Measurements from ENCODE around the gene GBP7. TPM values are rescaled to one million over a fixed set of nuclear protein-coding genes. Genes with fewer than 3 reads are reported as not detected.
"Not testable (repeated sequence)": the region's sequence is repeated elsewhere in the genome, so short reads cannot be mapped to it uniquely, and the experiment has no call there.

The GBP7 gene
- total RNA-seq, 1 donor from 2014 or later, result not detected

DNA sequence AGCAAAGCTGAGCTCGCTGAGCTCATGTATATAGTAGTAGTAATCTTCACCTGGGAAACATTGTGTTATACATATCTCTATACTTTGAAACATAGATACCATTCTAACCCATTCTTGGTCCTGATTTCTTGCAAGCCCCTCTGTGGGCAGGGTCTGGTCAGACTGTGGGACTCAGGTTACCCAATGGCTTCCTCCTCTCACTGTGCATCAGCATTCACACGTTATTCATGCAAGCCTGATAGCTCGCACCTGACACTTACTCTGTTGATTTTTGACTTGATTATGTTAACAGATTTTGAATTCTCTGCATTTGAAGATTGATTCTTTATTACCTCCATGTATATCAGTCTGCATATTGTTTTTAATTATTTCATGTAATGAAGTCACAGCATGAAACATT, 1.3 kb downstream of the GBP7 start:
- no peak for ATAC-seq
- no peak for DNase-seq
- intact Hi-C loops (cut with micrococcal nuclease), result no loop called here

DNA sequence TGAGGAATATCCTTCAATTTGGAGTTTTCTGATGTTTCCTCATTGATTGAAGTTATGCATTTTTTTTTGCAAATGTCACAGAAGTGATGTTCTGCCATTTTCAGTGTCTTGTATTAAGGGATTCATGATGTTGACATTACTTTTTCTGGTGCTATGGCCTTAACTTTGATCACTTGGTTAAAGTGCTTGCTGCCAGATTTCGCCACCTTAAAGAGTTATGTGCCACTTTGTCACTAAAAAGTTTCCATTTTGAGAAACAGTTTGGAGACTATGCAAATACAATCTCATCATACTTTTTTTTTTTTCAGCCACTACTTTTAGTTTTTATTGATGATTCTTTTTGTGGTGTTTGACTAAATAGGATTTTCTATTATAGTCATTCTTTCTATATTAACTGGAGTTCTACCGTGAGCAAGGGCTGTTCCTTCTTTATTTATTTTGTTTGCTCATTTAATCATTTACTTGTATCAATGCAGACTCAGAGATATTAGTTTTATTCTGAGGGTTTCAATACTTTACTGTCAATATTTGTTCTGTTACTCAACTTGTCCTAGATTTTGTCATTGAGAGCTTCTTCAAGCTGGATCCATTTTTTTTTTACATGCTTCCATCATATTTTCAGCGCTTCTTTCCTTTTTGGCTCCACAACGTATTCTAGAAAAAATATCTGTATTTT, 3.2 kb downstream of the GBP7 start:
- intact Hi-C loops (cut with micrococcal nuclease), result no loop called here
- no peak for DNase-seq
- ATAC-seq, result no peak

DNA sequence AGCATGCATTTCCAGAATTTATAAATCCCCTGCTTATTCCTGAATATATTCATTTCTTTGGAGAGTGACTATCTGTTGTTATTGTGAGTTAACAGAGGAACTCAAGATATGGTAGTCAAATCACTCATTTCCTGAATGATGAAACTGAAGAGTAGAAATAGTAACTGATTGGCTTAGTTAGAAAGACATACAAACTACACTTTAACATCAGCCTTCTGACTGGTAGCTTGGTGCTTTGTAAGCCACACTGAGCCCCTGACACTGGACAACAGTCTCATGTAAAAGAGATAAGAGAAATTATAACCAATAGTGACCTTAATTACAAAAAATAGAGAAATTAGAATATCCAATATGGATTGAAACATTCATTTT, 4.8 kb downstream of the GBP7 start:
- intact Hi-C loops (cut with micrococcal nuclease), result no loop called here
- no peak for ATAC-seq
- DNase-seq, result no peak

DNA sequence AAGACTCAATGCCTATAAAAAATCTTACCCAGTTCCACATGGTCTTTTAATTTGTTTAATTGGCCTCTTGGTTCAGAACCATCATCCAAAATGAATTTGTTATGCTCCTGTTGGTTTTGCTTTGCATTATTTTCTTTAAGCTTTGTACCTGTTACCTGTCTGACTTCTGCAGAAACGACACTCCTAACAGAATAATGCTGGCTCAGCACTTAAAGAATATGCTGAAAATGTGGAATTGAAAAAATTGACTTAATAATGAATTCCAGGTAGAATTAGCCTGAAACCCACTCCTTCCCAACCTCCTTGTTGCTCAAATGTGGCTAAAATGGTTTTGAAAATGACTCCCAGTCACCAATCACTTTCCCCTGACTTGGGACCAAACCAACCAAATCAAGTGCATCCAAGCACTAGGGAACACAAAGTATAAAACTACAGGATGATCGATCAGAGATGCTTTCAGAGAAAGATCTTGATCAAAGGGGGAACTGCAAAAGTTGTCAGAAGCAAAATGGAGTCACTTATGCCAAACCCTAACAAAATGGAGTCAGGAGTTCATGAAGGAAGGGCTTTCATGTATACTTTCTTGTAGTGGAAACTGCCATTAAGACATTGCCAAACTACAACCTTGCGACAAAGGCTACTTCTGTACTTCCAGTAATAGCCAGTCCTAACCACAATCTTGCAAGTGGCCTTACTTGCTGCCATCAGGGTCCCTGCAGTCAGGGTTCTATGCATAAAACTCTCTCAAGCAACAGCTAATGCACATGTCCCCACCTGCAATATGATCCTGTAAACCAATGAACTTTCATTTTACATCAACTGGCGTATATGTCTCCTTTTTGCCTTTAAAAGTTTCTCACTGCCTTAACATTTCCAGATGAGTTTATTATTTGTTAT, 5.4 kb downstream of the GBP7 start:
- DNase-seq, result no peak
- ATAC-seq, result no peak
- intact Hi-C loops (cut with micrococcal nuclease), result no loop called here

DNA sequence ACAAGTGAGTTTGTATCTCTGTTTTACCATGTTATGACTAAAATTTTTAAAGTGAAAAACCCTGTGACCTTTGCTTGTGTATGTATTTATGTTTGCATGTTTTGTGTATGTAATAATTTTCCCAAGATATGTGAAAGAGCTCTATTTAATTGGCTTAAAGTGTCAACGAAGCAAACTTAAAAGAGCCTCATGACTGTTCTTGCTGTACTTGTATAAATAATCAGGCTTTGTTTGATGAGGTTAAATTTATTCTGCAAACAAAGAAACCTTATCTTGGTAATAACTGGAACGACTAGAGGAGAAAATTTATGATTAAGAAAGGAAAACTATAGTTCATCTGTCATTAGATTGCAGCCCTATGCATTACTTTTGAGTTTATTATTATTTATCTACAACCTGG, 6.6 kb downstream of the GBP7 start:
- ATAC-seq, result no peak
- no peak for DNase-seq
- intact Hi-C loops (cut with micrococcal nuclease), result no loop called here

DNA sequence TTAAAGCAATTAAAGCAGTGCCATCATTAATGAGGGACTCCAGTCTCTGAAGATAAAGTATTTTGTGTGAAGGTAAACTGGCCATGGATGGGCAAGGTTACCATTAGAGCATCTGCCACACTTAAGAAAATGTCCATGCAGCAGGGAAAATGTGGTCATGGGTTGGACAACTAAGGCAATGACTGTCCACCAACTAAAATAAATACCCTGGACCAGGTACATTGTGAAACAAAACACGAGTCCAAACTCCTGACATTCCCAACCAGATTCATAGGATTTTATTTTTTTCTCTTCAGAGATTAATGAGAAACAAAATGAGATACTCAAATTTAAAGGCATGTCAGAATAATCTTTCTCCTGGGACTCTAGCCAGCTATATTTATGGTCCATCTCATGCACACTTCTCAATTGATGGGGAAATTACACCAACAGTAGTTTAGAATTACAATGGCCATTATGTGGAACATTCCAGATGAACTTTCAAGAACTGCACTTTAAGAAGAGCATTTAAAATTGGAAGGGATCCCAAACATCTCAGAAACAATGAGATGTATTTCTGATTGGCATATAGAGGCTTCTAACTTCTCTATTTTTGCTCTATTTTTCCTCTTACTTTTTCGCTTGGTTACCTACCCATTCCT, 8.1 kb downstream of the GBP7 start:
- intact Hi-C loops (cut with micrococcal nuclease), result no loop called here
- no peak for ATAC-seq

DNA sequence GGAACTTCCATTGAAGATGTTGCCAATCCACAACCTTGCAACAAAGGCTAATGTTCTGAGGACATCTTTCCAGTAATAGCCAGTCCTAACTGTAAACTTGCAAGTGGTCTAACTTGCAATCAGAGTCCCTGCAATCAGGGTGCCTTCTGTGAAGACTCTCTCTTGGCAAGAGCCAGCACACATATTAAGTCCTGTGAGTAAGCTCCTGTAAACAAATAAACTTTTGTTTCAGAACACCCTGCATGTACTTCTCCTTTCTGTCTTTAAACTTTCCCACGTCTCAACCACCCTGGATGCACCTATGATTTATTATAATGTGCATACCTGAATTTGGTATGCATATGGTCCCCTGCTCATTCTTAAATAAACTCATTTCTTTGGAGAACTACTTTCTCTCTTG, 9.1 kb downstream of the GBP7 start:
- DNase-seq (no peak), ATAC-seq (no peak)
- intact Hi-C loops (cut with micrococcal nuclease), result no loop called here

More for the DNA sequence above, 8.1 kb downstream of the GBP7 start:
- no peak for DNase-seq

DNA sequence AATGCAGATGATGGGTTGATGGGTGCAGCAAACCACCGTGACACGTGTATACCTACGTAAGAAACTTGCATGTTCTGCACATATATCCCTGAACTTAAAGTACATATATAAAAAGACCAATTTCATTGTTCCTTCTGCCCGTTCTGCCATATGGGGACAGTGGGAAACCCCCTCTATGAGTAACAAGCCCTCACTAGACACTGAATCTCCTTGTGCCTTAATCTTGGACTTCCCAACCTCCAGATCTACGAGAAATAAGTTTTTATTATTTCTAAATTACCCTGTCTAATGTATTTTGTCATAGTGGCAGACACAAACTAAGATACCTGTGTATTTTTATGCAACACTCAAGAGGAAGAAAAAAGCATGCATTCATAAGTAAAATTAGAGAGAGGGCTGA, 10.0 kb downstream of the GBP7 start:
- intact Hi-C loops (cut with micrococcal nuclease), result no loop called here
- ATAC-seq (no peak), DNase-seq (no peak)

DNA sequence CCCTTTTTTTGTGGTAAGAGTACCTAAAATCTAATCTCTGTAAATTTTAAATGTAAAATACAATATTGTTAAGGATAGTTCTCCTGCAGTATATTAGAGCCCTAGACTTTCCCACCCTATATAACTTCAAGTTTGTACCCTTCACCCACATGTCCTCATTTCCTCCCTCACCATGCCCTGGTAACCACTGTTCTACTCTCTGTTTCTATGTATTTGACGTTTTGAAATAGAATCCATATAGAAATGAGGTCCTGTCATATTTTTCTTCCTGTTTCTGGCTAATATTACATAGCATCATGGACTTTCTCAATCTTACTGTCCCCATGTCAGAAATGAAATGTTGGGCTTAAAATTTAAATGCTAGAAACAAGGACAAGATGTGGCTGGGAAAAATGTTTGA, 24.8 kb downstream of the GBP7 start:
- DNase-seq, result no peak
- intact Hi-C loops (cut with micrococcal nuclease), result no loop called here

DNA sequence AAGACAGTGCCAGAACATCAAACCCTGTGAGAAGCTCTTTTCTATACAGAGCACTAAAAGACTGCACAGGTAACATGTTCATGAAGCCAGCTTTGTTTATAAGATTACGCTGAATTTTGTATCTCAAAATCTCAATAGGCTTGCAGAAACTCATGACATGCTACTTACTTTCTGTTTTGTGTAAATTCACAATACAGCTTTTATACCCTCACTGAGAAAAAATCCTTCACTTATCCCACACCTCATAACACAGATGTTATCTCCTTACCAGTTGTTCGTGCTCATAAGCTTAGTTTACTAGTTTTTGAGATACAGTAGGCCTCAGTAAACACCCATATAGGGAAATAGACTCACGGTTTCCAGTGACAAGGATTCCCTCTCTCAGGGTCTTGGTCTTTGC, 25.8 kb downstream of the GBP7 start:
- ATAC-seq (no peak), DNase-seq (no peak)
- intact Hi-C loops (cut with micrococcal nuclease), result no loop called here

More for the DNA sequence above, 24.8 kb downstream of the GBP7 start:
- no peak for ATAC-seq

DNA sequence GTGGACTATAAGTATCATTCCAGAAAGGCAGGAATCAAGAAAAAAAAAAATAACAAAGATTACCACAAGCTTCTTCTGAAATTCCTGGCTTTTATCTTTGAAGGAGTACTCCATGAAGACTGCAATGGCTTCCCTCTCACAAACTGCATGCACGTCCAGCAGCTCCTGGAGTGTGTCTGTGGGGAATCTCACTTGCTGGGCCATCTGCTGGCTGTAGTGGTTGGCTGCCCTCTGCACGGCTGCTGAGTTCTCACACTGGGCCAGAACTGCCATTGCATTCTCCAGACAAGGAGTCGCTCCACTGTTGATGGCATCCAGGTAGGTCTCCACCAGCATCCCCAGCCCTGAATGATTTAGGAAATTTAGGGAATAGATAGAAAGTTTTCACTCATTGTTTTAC, 26.6 kb downstream of the GBP7 start:
- peak; percentile 37 for ATAC-seq
- DNase-seq, result no peak
- intact Hi-C loops (cut with micrococcal nuclease), result no loop called here

DNA sequence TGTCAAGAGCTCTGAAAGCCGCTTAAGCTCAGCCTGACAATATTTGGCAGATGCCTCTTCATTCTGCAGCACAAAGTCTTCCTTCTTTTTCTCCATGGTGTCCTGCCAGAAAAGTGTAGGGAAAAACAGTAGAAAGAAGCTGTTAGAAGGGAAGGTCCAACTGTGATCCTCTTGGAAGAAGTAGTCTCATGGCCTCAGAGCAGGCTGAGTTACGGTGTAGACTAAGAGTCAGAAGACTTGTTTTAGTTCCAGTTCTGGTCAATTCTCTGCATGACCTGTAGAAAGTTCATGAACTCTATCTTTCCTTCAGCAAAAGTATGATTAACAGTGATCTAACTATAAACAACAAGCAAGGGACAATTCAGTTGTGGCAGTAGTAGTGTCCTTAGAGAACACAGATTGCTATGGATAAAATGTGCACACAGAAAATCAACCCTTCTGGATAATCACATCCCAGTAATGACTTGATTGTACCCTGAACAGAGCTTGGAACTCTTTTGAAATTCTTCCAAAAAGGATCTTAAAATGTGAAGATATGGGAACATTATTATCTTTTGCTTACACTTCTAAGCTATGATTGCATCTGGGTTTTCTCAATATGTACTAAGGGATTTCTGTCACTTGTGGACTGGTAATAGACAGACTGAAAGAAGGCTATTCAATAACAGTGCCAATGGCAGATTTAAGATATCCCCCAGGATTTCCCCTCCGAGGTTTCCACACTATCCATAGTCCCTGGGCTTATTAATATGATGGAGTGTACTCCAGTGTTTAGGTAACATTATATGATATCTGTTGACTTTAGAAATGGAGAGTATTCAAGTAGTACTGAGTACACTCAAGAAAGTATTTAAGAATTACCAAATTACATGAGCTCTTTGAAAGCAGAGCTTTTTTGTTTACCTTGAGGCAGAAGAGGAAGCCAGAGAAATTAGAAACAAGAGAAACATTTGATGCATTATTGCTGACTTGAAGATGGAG, 27.8 kb downstream of the GBP7 start:
- DNase-seq, result no peak
- ATAC-seq, result peak; percentile 32
- intact Hi-C loops (cut with micrococcal nuclease), result loop anchor here (2.0 kb wide), 1 partner anchor 13 kb away; no protein-coding TSS in a partner anchor

DNA sequence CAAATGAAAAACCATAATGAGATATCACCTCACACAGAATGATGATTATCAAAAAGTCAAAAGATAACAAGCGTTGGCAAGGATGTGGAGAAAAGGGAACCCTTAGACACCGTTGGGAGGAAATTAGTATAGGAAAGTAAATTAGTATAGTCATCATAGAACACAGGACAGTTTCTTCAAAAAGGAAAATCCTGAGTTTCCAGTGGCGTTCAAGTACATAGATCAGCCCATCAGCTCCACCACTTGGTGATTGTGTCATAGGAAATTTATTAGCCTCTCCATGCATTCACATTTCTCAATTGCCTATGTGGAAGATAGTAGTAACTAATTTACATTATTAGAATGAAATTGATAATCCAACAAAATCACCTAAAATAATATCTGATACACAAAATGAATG, 29.1 kb downstream of the GBP7 start:
- intact Hi-C loops (cut with micrococcal nuclease), result loop anchor here (2.0 kb wide), 1 partner anchor 14 kb away; no protein-coding TSS in a partner anchor
- DNase-seq, result no peak
- no peak for ATAC-seq

DNA sequence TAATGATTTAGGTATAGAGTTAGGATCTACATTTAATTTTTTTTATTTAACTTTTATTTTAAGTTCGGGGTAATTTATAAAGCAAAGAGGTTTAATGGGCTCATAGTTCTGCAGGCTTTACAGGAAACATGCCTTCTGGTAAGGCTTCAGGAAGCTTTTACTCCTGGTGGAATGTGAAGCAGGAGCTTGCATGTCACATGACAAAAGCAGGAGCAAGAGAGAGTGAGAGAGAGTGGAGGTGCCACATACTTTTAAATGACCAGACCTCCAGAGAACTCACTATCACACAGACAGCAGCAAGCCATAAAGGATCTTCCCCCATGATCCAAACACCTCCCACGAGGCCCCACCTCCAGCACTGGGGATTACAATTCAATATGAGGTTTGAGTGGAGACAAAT, 32.3 kb downstream of the GBP7 start:
- DNase-seq, result no peak
- intact Hi-C loops (cut with micrococcal nuclease), result no loop called here
- no peak for ATAC-seq

DNA sequence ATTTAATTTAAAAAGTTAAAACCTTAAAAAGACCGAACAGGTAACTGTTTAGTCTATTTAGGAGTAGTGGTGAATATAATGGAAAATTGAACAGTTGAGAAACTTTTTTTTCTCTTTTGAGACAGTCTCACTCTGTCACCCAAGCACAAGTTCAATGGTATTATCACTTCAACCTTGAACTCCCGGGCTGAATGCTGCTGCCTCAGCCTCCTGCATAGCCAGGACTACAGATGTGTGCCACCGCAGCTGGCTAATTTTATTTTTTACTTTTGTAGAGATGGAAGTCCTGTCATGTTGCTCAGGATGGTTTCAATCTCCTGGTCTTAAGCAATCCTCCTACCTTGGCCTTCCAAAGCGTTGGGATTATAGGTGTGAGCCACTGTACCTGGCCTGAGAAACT, 33.6 kb downstream of the GBP7 start:
- DNase-seq, result no peak
- intact Hi-C loops (cut with micrococcal nuclease), result no loop called here
- ATAC-seq, result no peak

DNA sequence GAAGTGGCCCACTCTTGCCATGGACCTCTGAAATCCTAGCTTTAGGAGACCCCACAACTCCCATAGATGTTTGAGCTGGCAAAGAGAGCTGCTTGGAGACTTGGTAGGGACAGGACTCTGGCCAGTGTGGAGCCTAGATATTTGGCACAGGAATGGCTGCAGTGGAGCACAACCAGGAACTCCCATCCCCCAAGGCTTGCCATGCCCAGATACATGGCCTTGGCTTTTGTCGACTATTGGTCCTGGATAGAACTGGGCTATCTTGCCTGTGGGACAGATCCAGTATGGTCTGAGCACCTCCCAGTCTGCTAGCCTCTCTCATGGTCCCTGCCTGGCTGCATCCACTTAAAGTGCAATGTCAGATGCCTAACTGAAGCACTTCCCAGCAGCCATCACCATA, 42.1 kb downstream of the GBP7 start:
- ATAC-seq, result no peak
- no peak for DNase-seq
- intact Hi-C loops (cut with micrococcal nuclease), result no loop called here

DNA sequence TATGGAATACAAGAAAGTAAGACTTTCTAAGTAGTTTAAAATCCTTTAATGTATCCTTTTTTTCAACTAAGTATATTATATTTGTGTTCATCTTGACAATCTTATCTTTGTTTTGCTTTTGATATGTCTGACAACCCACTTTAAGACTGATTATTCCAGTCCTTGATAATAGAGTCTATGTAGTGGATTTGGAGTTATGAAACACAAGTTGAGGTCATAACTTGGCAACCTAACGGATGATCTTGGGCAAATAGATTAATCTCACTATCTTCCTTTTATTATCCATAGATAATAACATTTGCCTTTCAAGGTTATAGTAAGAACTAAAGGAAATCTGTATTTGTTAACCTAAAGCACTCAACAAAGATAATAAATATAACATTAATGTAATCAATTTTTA, 45.1 kb downstream of the GBP7 start:
- ATAC-seq, result no peak

DNA sequence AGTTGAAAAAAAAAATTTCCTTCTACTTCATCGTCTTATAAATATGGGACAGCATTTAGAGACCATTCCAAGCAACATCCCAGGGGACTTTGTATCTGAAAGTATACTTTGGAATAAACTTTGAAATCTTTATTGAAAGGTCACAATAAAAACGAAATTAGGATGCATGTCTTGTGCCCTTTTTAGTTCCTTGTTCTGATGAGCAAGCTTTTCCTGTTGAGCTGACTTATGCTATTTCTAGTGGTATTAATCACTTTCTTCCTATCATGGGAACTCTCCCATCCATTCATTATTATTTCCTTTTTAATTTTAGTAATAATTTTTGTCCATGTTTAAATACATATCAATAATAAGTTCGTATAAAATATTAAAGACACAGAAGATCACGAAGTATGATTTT, 45.9 kb downstream of the GBP7 start:
- DNase-seq (no peak), ATAC-seq (no peak)
- intact Hi-C loops (cut with micrococcal nuclease), result no loop called here

More for the DNA sequence above, 45.1 kb downstream of the GBP7 start:
- no peak for DNase-seq
- intact Hi-C loops (cut with micrococcal nuclease), result no loop called here

DNA sequence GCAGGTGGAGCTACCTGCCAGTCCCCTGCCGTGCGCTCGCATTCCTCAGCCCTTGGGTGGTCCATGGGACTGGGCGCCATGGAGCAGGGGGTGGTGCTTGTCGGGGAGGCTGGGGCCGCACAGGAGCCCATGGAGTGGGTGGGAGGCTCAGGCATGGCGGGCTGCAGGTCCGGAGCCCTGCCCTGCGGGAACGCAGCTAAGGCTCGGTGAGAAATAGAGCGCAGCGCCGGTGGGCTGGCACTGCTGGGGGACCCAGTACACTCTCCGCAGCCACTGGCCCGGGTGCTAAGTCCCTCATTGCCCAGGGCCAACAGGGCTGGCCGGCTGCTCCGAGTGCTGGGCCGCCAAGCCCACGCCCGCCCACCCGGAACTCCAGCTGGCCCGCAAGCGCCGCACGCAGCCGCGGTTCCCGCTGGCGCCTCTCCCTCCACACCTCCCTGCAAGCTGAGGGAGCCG, 47.8 kb downstream of the GBP7 start:
- ATAC-seq; intact Hi-C loops (cut with micrococcal nuclease): not testable (repeated sequence)
- DNase-seq, result peak; percentile 28

Measured in left ventricle myocardium superior (tissue), 1 donor.